Testis (tissue), 2 donors: ENCODE results near the gene ESYT2.

Experiments used
- POLR2A ChIP-seq: fragments of 450-650 bp; IDR thresholded peaks from one replicate; pipeline ENCODE4 v1.6.1; 2017; ENCODE audit warnings: antibody characterized with exemption, mild to moderate bottlenecking, moderate library complexity
- TF ChIP-seq, protein P1 (sequence below), 3 experiments: fragments of 450-650 bp in 2 of 3; fragments of 200-600 bp in 1 of 3; sonication (generic) in 1 of 3; IDR thresholded peaks; one replicate each; pipeline ENCODE4 v1.5.1; 2016 to 2019; ENCODE audit warnings: antibody characterized with exemption in 3 of 3, mild to moderate bottlenecking in 2 of 3, moderate library complexity in 1 of 3

- TF ChIP-seq, protein P1, sequence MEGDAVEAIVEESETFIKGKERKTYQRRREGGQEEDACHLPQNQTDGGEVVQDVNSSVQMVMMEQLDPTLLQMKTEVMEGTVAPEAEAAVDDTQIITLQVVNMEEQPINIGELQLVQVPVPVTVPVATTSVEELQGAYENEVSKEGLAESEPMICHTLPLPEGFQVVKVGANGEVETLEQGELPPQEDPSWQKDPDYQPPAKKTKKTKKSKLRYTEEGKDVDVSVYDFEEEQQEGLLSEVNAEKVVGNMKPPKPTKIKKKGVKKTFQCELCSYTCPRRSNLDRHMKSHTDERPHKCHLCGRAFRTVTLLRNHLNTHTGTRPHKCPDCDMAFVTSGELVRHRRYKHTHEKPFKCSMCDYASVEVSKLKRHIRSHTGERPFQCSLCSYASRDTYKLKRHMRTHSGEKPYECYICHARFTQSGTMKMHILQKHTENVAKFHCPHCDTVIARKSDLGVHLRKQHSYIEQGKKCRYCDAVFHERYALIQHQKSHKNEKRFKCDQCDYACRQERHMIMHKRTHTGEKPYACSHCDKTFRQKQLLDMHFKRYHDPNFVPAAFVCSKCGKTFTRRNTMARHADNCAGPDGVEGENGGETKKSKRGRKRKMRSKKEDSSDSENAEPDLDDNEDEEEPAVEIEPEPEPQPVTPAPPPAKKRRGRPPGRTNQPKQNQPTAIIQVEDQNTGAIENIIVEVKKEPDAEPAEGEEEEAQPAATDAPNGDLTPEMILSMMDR (IDR thresholded peaks at IDR 0.05) = no peak
- TF ChIP-seq POLR2A = no peak
Measured at GRCh38 chr7:158742065-158742821, 87.1 kb downstream of the ESYT2 start.
